Ascending aorta (tissue), 2 donors: ENCODE measurements around the gene CPD. TPM values are rescaled to one million over a fixed set of nuclear protein-coding genes. Genes with fewer than 3 reads are reported as not detected.

Experiments used
- DNase-seq, 2 donors: peaks; one replicate each; pipeline ENCODE4 v3.0.0-alpha.2; 2019; ENCODE audit warnings: low spot score in 2 of 2
- H3K27ac ChIP-seq, 2 donors: fragments of 200-600 bp; sonication (generic); one replicate each; pipeline ENCODE4 v1.5.1; 2016 to 2017; ENCODE audit warnings: mild to moderate bottlenecking in 1 of 2
- H3K27me3 ChIP-seq: fragments of 200-600 bp; sonication (generic); one replicate; pipeline ENCODE4 v1.5.1; 2017
- H3K36me3 ChIP-seq, 2 donors: fragments of 200-600 bp; sonication (generic); one replicate each; pipeline ENCODE4 v1.5.1; 2016
- H3K4me1 ChIP-seq, 2 donors: fragments of 200-600 bp; sonication (generic); one replicate each; pipeline ENCODE4 v1.5.1; 2016 to 2017; ENCODE audit warnings: mild to moderate bottlenecking in 1 of 2
- H3K4me3 ChIP-seq, 2 donors: fragments of 200-600 bp; sonication (generic); one replicate each; pipeline ENCODE4 v1.5.1; 2016 to 2017; ENCODE audit warnings: mild to moderate bottlenecking in 1 of 2
- H3K9me3 ChIP-seq, 2 donors: fragments of 200-600 bp; sonication (generic); one replicate each; pipeline ENCODE4 v1.5.1; 2016
- CTCF ChIP-seq, 3 experiments: fragments of 200-600 bp in 2 of 3; fragments of 450-650 bp in 1 of 3; sonication (generic) in 2 of 3; IDR thresholded peaks; one replicate each; pipeline ENCODE4 v1.5.1; 2016 to 2019; ENCODE audit warnings: antibody characterized with exemption in 3 of 3, mild to moderate bottlenecking in 1 of 3, moderate library complexity in 1 of 3
- intact Hi-C: fragments of 100-400 bp; cut with DNase I; formaldehyde crosslinking; loops from one replicate; pipeline ENCODE4 v1.15.1; 2023
- total RNA-seq: library from RNA; depleted of rRNA; stranded (reverse); fragments of >200 nt; gene quantifications from one replicate; pipeline ENCODE4 v1.1.0, GENCODE V29; 2016

CPD gene
- total RNA-seq, 1 donor from 2014 or later, result 141 TPM

- intact Hi-C loops, result no loop called here
- TF ChIP-seq CTCF (IDR thresholded peaks at IDR 0.05), result no peak
- peaks cover 51 to 75% of the 10 kb centered on the region in 2 donors for H3K36me3 ChIP-seq
Measured at GRCh38 chr17:30495586-30495985, 116.9 kb downstream of the CPD start.

GRCh38 chr17:30503558-30503957 is 124.8 kb downstream of the CPD start:
- H3K36me3 ChIP-seq, result peaks cover 38 to 59% of the 10 kb centered on the region in 2 donors
- no peak overlapping the region for H3K27ac ChIP-seq
- no peaks in the 10 kb centered on the region for H3K27me3 ChIP-seq
- no peak for TF ChIP-seq CTCF (IDR thresholded peaks at IDR 0.05)
- no peak overlapping the region for H3K4me3 ChIP-seq
- intact Hi-C loops, result no loop called here
- no peaks in the 10 kb centered on the region for H3K9me3 ChIP-seq
- DNase-seq, result no peak
- no peaks in the 10 kb centered on the region for H3K4me1 ChIP-seq

More at GRCh38 chr17:30495586-30495985, 116.9 kb downstream of the CPD start:
- H3K27me3 ChIP-seq, result no peaks in the 10 kb centered on the region
- H3K27ac ChIP-seq, result no peak overlapping the region
- no peaks in the 10 kb centered on the region for H3K9me3 ChIP-seq
- DNase-seq, result no peak
- no peak overlapping the region for H3K4me3 ChIP-seq
- no peaks in the 10 kb centered on the region for H3K4me1 ChIP-seq

- TF ChIP-seq CTCF (IDR thresholded peaks at IDR 0.05), result no peak
- Histone ChIP-seq H3K9me3 (no peaks in the 10 kb centered on the region), H3K27me3 (no peaks in the 10 kb centered on the region), H3K4me3 (no peak overlapping the region), H3K36me3 (peaks cover 37 to 55% of the 10 kb centered on the region in 2 donors), H3K4me1 (no peaks in the 10 kb centered on the region), H3K27ac (no peak overlapping the region)
- DNase-seq, result no peak
- intact Hi-C loops, result no loop called here
Measured at GRCh38 chr17:30505868-30506417, 127.2 kb downstream of the CPD start.

- DNase-seq, result no peak
- no peak for TF ChIP-seq CTCF (IDR thresholded peaks at IDR 0.05)
- Histone ChIP-seq H3K9me3 (no peaks in the 10 kb centered on the region), H3K36me3 (peaks cover 32 to 50% of the 10 kb centered on the region in 2 donors), H3K4me3 (no peak overlapping the region), H3K27ac (no peak overlapping the region), H3K27me3 (no peaks in the 10 kb centered on the region), H3K4me1 (no peaks in the 10 kb centered on the region)
- intact Hi-C loops, result no loop called here
Measured at GRCh38 chr17:30506481-30506880, 127.8 kb downstream of the CPD start.

GRCh38 chr17:30513346-30513745 is 134.6 kb downstream of the CPD start:
- Histone ChIP-seq H3K9me3 (no peaks in the 10 kb centered on the region), H3K4me3 (no peak overlapping the region), H3K4me1 (no peaks in the 10 kb centered on the region), H3K36me3 (peaks cover 14 to 22% of the 10 kb centered on the region in 2 donors), H3K27me3 (no peaks in the 10 kb centered on the region), H3K27ac (no peak overlapping the region)
- no peak for TF ChIP-seq CTCF (IDR thresholded peaks at IDR 0.05)
- intact Hi-C loops, result no loop called here
- no peak for DNase-seq
